ENCODE results near the gene RHBDD1.

Gene RHBDD1

GRCh38 chr2:226888971-226889370, 53.1 kb downstream of the RHBDD1 start:
- Histone ChIP-seq H3K9ac (ENCODE audit: low read length) (no peak overlapping the region), H2AFZ (ENCODE audit: low read length) (no peak overlapping the region), H3K4me1 (ENCODE audit: insufficient read depth, low read length, severe bottlenecking) (peaks cover 7% of the 10 kb centered on the region), H3K36me3 (ENCODE audit: insufficient read depth, low read length) (no peaks in the 10 kb centered on the region; the same call in 1 of the 2 replicates), H3K4me2 (ENCODE audit: low read length) (no peak overlapping the region), H3F3A (ENCODE audit: insufficient read depth, low read length) (no peaks in the 10 kb centered on the region), H3K9me2 (ENCODE audit: low read depth, low read length) (no peaks in the 10 kb centered on the region), H4K20me1 (ENCODE audit: insufficient read depth, low read length) (no peaks in the 10 kb centered on the region), H3K27ac (ENCODE audit: low read depth, low read length, poor library complexity, severe bottlenecking) (no peak overlapping the region), H3K27me3 (ENCODE audit: insufficient read depth, low read length) (no peaks in the 10 kb centered on the region), H3K9me3 (ENCODE audit: low read length) (no peaks in the 10 kb centered on the region), H3K4me3 (ENCODE audit: low read depth, low read length, poor library complexity, severe bottlenecking) (no peak overlapping the region), H3K79me2 (ENCODE audit: insufficient read depth, low read length) (no peaks in the 10 kb centered on the region)
- TF ChIP-seq EZH2 (IDR thresholded peaks at IDR 0.05; ENCODE audit: borderline replicate concordance, low read length) (no peak), CTCF (IDR thresholded peaks at IDR 0.05; ENCODE audit: low read length) (no peak)

GRCh38 chr2:226890286-226890685, 54.4 kb downstream of the RHBDD1 start:
- Histone ChIP-seq H3K27ac (ENCODE audit: low read depth, low read length, poor library complexity, severe bottlenecking) (no peak overlapping the region), H2AFZ (ENCODE audit: low read length) (no peak overlapping the region), H4K20me1 (ENCODE audit: insufficient read depth, low read length) (no peaks in the 10 kb centered on the region), H3K9ac (ENCODE audit: low read length) (no peak overlapping the region), H3K79me2 (ENCODE audit: insufficient read depth, low read length) (no peaks in the 10 kb centered on the region), H3F3A (ENCODE audit: insufficient read depth, low read length) (no peaks in the 10 kb centered on the region), H3K9me3 (ENCODE audit: low read length) (no peaks in the 10 kb centered on the region), H3K9me2 (ENCODE audit: low read depth, low read length) (no peaks in the 10 kb centered on the region), H3K4me2 (ENCODE audit: low read length) (no peak overlapping the region), H3K27me3 (ENCODE audit: insufficient read depth, low read length) (no peaks in the 10 kb centered on the region), H3K36me3 (ENCODE audit: insufficient read depth, low read length) (no peaks in the 10 kb centered on the region; the same call in 1 of the 2 replicates), H3K4me1 (ENCODE audit: insufficient read depth, low read length, severe bottlenecking) (peaks cover 7% of the 10 kb centered on the region), H3K4me3 (ENCODE audit: low read depth, low read length, poor library complexity, severe bottlenecking) (no peak overlapping the region)
- TF ChIP-seq EZH2 (IDR thresholded peaks at IDR 0.05; ENCODE audit: borderline replicate concordance, low read length) (no peak), CTCF (IDR thresholded peaks at IDR 0.05; ENCODE audit: low read length) (no peak)

- Histone ChIP-seq H3K4me1 (ENCODE audit: insufficient read depth, low read length, severe bottlenecking) (peaks cover 7% of the 10 kb centered on the region), H3K27me3 (ENCODE audit: insufficient read depth, low read length) (no peaks in the 10 kb centered on the region), H2AFZ (ENCODE audit: low read length) (no peak overlapping the region), H3K4me2 (ENCODE audit: low read length) (no peak overlapping the region), H3K9me2 (ENCODE audit: low read depth, low read length) (no peaks in the 10 kb centered on the region), H3K4me3 (ENCODE audit: low read depth, low read length, poor library complexity, severe bottlenecking) (no peak overlapping the region), H3K79me2 (ENCODE audit: insufficient read depth, low read length) (no peaks in the 10 kb centered on the region; the same call in 1 of the 2 replicates), H3K27ac (ENCODE audit: low read depth, low read length, poor library complexity, severe bottlenecking) (no peak overlapping the region), H3K9me3 (ENCODE audit: low read length) (no peaks in the 10 kb centered on the region), H3K36me3 (ENCODE audit: insufficient read depth, low read length) (peaks cover 10% of the 10 kb centered on the region), H3K9ac (ENCODE audit: low read length) (no peak overlapping the region), H3F3A (ENCODE audit: insufficient read depth, low read length) (no peaks in the 10 kb centered on the region), H4K20me1 (ENCODE audit: insufficient read depth, low read length) (no peaks in the 10 kb centered on the region)
- TF ChIP-seq CTCF (IDR thresholded peaks at IDR 0.05; ENCODE audit: low read length) (no peak; the same call in 1 of the 2 replicates), EZH2 (IDR thresholded peaks at IDR 0.05; ENCODE audit: borderline replicate concordance, low read length) (no peak)
Measured at GRCh38 chr2:226891780-226892590, 56.1 kb downstream of the RHBDD1 start.
